Mammary epithelial cell (primary cell): Measurements from ENCODE around the gene PRDM8.

ENCODE experiments used
- EZH2 ChIP-seq: IDR thresholded peaks from 2 replicates; pipeline ENCODE4 v1.6.1; 2012; ENCODE audit warnings: low read length, inconsistent platforms, borderline replicate concordance
- TF ChIP-seq, protein P1 (sequence below), 2 donors: IDR thresholded peaks in 1 of 2; conservative IDR thresholded peaks in 1 of 2; 2 replicates each; pipeline ENCODE4 v1.5.1; 2011 to 2012; ENCODE audit warnings: inconsistent platforms in 2 of 2, low read length in 2 of 2, mild to moderate bottlenecking in 2 of 2, control low read depth in 1 of 2, low read depth in 1 of 2; ENCODE audit not compliant: insufficient read depth in 1 of 2; ENCODE audit errors: extremely low read depth in 1 of 2

DNA sequence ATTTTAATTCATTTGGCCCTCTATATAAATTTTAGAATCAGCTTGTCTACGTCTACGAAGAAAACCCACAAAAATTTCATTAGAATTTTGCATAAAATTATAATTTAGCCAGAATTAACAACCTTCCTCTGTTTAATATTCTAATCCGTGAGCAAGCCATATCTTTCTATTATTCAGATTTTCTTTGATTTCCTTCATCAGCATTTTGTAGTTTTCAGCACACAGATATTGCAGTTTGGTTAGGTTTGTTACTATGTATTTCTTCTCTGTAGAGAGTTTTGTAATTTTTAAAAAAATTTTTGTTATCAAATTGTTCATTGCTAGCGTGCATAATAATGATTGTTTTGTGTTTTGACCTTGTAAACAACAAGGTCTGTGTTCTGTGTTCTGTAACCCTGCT is 34.9 kb upstream of the PRDM8 start:
- TF ChIP-seq, protein P1, sequence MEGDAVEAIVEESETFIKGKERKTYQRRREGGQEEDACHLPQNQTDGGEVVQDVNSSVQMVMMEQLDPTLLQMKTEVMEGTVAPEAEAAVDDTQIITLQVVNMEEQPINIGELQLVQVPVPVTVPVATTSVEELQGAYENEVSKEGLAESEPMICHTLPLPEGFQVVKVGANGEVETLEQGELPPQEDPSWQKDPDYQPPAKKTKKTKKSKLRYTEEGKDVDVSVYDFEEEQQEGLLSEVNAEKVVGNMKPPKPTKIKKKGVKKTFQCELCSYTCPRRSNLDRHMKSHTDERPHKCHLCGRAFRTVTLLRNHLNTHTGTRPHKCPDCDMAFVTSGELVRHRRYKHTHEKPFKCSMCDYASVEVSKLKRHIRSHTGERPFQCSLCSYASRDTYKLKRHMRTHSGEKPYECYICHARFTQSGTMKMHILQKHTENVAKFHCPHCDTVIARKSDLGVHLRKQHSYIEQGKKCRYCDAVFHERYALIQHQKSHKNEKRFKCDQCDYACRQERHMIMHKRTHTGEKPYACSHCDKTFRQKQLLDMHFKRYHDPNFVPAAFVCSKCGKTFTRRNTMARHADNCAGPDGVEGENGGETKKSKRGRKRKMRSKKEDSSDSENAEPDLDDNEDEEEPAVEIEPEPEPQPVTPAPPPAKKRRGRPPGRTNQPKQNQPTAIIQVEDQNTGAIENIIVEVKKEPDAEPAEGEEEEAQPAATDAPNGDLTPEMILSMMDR (conservative IDR thresholded peaks at IDR 0.05 in 1 of 2, IDR thresholded peaks at IDR 0.05 in 1 of 2; ENCODE audit: extremely low read depth in 1 of 2, insufficient read depth in 1 of 2, low read depth in 1 of 2, low read length in 2 of 2) = no peak
- no peak for TF ChIP-seq EZH2
